GM13977 (cell line): Measurements from ENCODE around the gene C6orf52.
"Not testable (repeated sequence)": the region's sequence is repeated elsewhere in the genome, so short reads cannot be mapped to it uniquely, and the experiment has no call there.

Experiments used
- DNase-seq: peaks from one replicate; pipeline ENCODE4 v3.0.0; 2012; ENCODE audit warnings: low spot score
- CTCF ChIP-seq: IDR thresholded peaks from 2 replicates; pipeline ENCODE4 v1.5.1; 2012; ENCODE audit warnings: mild to moderate bottlenecking, control low read depth; ENCODE audit not compliant: insufficient read depth; ENCODE audit errors: extremely low read depth, missing control alignments
- in situ Hi-C: fragments of 300-500 bp; cut with MboI; formaldehyde crosslinking; loops from one replicate; pipeline ENCODE4 v1.12.0; 2022; ENCODE audit warnings: low sequenced_read_pairs, low pct_unique_long_range_greater_than_20kb, mixed read lengths, inconsistent platforms; ENCODE audit not compliant: unreplicated experiment

The C6orf52 gene

GRCh38 chr6:10668126-10668917 lies 26.1 kb downstream of the C6orf52 start:
- in situ Hi-C loops, result no loop called here
- no peak for TF ChIP-seq CTCF
- no peak for DNase-seq

GRCh38 chr6:10665595-10665994 lies 28.8 kb downstream of the C6orf52 start:
- in situ Hi-C loops, DNase-seq: not testable (repeated sequence)

GRCh38 chr6:10662742-10663141 lies 31.7 kb downstream of the C6orf52 start:
- DNase-seq, result no peak
- in situ Hi-C loops, result no loop called here
- no peak for TF ChIP-seq CTCF

GRCh38 chr6:10662207-10662606 lies 32.2 kb downstream of the C6orf52 start:
- no peak for TF ChIP-seq CTCF
- no peak for DNase-seq
- in situ Hi-C loops, result no loop called here

GRCh38 chr6:10660431-10661191 lies 33.8 kb downstream of the C6orf52 start:
- in situ Hi-C loops, DNase-seq: not testable (repeated sequence)

- TF ChIP-seq CTCF, result no peak
- no peak for DNase-seq
- in situ Hi-C loops, result no loop called here
These were observed 34.6 kb downstream of the C6orf52 start for GRCh38 chr6:10659699-10660348.

GRCh38 chr6:10658910-10659698 lies 35.3 kb downstream of the C6orf52 start:
- in situ Hi-C loops, result no loop called here
- TF ChIP-seq CTCF, result no peak
- DNase-seq, result no peak
